Ishikawa (cell line): Measurements from ENCODE around the gene PNPLA2.

Experiments used
- CEBPB ChIP-seq: IDR thresholded peaks from 2 replicates; pipeline ENCODE4 v1.6.1; 2012
- CREB1 ChIP-seq: IDR thresholded peaks from 2 replicates; pipeline ENCODE4 v1.6.1; 2012; ENCODE audit warnings: low read depth
- EGR1 ChIP-seq: IDR thresholded peaks from 2 replicates; pipeline ENCODE4 v1.6.1; 2012
- EP300 ChIP-seq: IDR thresholded peaks from 2 replicates; pipeline ENCODE4 v1.6.1; 2012; ENCODE audit warnings: borderline replicate concordance
- FOXM1 ChIP-seq: IDR thresholded peaks from 2 replicates; pipeline ENCODE4 v1.6.1; 2012; ENCODE audit warnings: low read depth, borderline replicate concordance
- NFIC ChIP-seq: IDR thresholded peaks from 2 replicates; pipeline ENCODE4 v1.6.1; 2012
- RAD21 ChIP-seq: IDR thresholded peaks from 2 replicates; pipeline ENCODE4 v1.6.1; 2012; ENCODE audit warnings: low read depth
- TAF1 ChIP-seq: IDR thresholded peaks from 2 replicates; pipeline ENCODE4 v1.6.1; 2012; ENCODE audit warnings: low read depth, mild to moderate bottlenecking
- TCF12 ChIP-seq: IDR thresholded peaks from 2 replicates; pipeline ENCODE4 v1.6.1; 2012; ENCODE audit warnings: low read depth
- TEAD4 ChIP-seq: IDR thresholded peaks from 2 replicates; pipeline ENCODE4 v1.6.1; 2012
- YY1 ChIP-seq: IDR thresholded peaks from 2 replicates; pipeline ENCODE4 v1.6.1; 2012; ENCODE audit warnings: low read depth
- ZBTB7A ChIP-seq: IDR thresholded peaks from 2 replicates; pipeline ENCODE4 v1.6.1; 2012; ENCODE audit warnings: low read depth
- TF ChIP-seq, protein P1 (sequence below): IDR thresholded peaks from 2 replicates; pipeline ENCODE4 v1.6.1; 2012
- TF ChIP-seq, protein P2 (sequence below): IDR thresholded peaks from 2 replicates; pipeline ENCODE4 v1.6.1; 2012
- TF ChIP-seq, protein P3 (sequence below): IDR thresholded peaks from 2 replicates; pipeline ENCODE4 v1.6.1; 2012; ENCODE audit warnings: low read depth, mild to moderate bottlenecking

PNPLA2 gene

DNA sequence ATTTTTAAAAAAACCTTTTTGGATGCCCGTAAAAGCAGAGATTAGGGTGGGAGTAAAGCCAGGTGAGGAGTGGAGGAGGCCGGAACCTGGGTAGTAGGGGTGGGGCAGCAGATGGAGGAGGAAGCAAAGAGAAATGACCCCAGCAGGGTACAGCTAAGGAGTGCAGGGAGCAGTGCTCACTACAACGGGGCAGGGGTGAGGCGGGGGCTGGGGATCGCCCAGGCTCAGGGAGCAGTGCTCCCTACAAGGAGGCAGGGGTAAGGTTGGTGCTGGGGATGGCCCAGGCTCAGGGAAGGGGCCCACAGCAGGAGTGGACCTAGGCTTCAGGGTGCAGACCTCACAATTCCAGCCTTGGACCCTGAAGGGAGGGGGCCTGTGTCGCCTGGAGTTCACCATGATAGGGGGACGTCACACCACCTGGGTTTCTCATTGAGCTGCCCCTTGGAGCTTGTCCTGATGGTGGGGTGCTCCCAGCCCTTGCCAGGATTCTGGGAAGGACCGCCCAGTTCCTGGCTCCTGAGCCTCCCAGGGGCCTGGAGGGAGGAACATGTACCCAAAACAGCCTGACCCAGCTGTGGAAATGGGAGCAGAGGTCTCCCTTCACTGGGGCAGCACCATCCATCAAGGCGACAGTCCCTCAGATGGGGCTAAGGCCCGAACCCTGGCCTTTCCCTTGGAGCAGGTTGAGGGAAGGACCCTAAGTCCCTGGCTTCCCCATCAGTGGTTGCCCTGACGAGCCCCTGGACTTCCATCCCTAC lies 2.9 kb upstream of the PNPLA2 start:
- TF ChIP-seq, protein P1, sequence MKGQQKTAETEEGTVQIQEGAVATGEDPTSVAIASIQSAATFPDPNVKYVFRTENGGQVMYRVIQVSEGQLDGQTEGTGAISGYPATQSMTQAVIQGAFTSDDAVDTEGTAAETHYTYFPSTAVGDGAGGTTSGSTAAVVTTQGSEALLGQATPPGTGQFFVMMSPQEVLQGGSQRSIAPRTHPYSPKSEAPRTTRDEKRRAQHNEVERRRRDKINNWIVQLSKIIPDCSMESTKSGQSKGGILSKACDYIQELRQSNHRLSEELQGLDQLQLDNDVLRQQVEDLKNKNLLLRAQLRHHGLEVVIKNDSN: no peak
- TF ChIP-seq FOXM1: no peak
- TF ChIP-seq RAD21: no peak
- TF ChIP-seq ZBTB7A: no peak
- no peak for TF ChIP-seq YY1
- no peak for TF ChIP-seq CEBPB
- no peak for TF ChIP-seq EGR1
- no peak for TF ChIP-seq TAF1
- TF ChIP-seq, protein P2, sequence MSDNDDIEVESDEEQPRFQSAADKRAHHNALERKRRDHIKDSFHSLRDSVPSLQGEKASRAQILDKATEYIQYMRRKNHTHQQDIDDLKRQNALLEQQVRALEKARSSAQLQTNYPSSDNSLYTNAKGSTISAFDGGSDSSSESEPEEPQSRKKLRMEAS: no peak
- TF ChIP-seq TCF12: no peak
- no peak for TF ChIP-seq EP300
- no peak for TF ChIP-seq TEAD4
- TF ChIP-seq NFIC: no peak
- TF ChIP-seq CREB1: no peak
- TF ChIP-seq, protein P3, sequence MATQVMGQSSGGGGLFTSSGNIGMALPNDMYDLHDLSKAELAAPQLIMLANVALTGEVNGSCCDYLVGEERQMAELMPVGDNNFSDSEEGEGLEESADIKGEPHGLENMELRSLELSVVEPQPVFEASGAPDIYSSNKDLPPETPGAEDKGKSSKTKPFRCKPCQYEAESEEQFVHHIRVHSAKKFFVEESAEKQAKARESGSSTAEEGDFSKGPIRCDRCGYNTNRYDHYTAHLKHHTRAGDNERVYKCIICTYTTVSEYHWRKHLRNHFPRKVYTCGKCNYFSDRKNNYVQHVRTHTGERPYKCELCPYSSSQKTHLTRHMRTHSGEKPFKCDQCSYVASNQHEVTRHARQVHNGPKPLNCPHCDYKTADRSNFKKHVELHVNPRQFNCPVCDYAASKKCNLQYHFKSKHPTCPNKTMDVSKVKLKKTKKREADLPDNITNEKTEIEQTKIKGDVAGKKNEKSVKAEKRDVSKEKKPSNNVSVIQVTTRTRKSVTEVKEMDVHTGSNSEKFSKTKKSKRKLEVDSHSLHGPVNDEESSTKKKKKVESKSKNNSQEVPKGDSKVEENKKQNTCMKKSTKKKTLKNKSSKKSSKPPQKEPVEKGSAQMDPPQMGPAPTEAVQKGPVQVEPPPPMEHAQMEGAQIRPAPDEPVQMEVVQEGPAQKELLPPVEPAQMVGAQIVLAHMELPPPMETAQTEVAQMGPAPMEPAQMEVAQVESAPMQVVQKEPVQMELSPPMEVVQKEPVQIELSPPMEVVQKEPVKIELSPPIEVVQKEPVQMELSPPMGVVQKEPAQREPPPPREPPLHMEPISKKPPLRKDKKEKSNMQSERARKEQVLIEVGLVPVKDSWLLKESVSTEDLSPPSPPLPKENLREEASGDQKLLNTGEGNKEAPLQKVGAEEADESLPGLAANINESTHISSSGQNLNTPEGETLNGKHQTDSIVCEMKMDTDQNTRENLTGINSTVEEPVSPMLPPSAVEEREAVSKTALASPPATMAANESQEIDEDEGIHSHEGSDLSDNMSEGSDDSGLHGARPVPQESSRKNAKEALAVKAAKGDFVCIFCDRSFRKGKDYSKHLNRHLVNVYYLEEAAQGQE: no peak

DNA sequence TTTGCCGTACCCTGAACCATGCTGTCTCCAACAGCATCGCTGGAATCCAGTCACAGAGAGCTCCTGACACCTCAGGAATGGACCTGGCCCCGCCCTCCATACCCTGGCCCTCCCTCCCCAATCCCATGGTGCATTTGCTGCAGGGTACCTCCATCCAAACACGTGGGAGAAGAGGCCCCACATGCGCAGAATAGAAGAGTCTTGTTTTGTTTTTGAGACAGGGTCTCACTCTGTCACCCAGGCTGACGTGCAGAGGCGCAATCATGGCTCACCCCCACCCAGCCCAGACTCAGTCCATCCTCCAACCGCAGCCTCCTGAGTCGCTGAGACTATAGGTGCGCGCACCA lies 2.3 kb upstream of the PNPLA2 start:
- TF ChIP-seq EP300: no peak
- TF ChIP-seq NFIC: no peak
- TF ChIP-seq, protein P2: peak; percentile 65; the same call in 1 of the 2 replicates
- TF ChIP-seq TAF1: no peak

DNA sequence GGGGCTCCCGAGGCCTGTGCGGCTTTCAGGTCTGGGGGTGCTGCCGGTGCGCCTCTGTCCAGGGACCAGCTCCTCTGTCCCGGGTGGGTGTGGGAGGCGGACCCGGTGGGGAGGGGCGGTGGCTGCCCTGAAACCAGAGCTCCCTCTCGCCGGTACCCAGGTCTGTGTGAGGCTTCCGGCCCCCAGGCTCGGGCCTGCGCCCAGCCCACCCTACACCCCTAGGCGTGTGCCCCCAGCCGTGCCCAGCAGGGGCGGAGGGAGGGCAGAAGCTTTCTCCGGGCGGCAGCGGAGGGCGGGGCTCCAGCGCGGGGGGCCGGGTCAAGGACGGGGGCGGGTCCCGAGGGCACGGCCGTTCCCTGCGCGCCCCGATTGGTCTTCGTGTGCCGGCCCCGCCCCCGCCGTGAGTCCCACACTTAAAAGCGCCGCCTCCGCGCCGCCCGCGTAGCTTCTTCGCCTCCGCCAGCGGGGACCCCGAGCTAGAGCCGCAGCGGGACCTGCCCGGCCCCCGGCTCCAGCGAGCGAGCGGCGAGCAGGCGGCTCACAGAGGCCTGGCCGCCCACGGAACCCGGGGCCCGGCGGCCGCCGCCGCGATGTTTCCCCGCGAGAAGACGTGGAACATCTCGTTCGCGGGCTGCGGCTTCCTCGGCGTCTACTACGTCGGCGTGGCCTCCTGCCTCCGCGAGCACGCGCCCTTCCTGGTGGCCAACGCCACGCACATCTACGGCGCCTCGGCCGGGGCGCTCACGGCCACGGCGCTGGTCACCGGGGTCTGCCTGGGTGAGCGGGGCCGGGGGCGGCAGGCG lies 616 bp downstream of the PNPLA2 start:
- TF ChIP-seq ZBTB7A (peak; percentile 90), YY1 (no peak), EGR1 (peak; percentile 77), TAF1 (peak; percentile 28; the same call in 1 of the 2 replicates)
- TF ChIP-seq, protein P2: peak; percentile 48
- TF ChIP-seq, protein P1: no peak
- TF ChIP-seq, protein P3: no peak

DNA sequence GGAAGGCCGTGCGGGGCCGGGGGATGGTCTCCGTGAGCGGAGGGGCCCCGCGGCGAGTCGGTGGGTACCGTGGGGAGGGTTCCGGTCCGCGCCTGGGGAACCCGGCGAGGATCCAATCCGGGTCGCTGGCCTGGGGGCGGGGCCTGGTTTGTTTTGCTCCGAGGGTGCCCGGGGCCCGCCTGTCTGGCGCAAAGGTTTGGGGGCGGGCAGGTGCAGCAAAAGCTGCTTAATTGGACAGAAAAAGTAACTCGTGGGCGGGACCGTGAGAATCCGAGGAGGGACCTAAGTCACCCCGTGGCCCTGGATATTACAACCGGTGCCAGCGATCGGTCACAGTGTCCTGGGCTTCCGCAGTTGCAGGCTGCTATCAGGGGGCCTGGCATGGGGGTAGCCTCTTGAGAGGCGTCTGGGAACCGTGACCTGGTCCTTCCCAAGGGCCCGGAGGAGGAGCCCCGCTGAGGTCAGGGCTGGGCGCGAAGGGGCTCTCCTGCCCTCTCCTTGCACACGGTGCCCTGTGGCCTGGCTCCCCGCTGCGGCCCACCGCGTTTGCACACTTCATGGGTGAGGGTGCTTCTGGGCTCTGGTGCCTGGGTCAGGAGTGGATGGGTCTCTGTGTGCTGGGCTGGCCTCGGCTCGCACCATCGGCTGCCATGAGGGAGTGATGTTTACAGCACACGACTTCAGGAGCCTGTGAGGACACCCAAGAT lies 1.4 kb downstream of the PNPLA2 start:
- no peak for TF ChIP-seq EP300
- no peak for TF ChIP-seq RAD21
- TF ChIP-seq TCF12: no peak
- TF ChIP-seq CREB1: no peak
- no peak for TF ChIP-seq ZBTB7A
- TF ChIP-seq CEBPB: no peak
- TF ChIP-seq, protein P1: peak; percentile 42; the same call in 1 of the 2 replicates
- TF ChIP-seq, protein P2: peak; percentile 5; the same call in 1 of the 2 replicates
- TF ChIP-seq TEAD4: no peak
- TF ChIP-seq EGR1: peak; percentile 44; the same call in 1 of the 2 replicates
